SKM-1 treated with dmso at 0.1 percent for 144 hours (cell line): ENCODE data around the gene CCDC185.
A peak's percentile ranks its signal among the peaks of the same experiment; 100 is the strongest.

ENCODE experiments used
- DNase-seq: peaks from one replicate; lab custom pipeline; 2025; ENCODE audit not compliant: unreplicated experiment; lab: John Stamatoyannopoulos, UW

CCDC185 gene

DNA sequence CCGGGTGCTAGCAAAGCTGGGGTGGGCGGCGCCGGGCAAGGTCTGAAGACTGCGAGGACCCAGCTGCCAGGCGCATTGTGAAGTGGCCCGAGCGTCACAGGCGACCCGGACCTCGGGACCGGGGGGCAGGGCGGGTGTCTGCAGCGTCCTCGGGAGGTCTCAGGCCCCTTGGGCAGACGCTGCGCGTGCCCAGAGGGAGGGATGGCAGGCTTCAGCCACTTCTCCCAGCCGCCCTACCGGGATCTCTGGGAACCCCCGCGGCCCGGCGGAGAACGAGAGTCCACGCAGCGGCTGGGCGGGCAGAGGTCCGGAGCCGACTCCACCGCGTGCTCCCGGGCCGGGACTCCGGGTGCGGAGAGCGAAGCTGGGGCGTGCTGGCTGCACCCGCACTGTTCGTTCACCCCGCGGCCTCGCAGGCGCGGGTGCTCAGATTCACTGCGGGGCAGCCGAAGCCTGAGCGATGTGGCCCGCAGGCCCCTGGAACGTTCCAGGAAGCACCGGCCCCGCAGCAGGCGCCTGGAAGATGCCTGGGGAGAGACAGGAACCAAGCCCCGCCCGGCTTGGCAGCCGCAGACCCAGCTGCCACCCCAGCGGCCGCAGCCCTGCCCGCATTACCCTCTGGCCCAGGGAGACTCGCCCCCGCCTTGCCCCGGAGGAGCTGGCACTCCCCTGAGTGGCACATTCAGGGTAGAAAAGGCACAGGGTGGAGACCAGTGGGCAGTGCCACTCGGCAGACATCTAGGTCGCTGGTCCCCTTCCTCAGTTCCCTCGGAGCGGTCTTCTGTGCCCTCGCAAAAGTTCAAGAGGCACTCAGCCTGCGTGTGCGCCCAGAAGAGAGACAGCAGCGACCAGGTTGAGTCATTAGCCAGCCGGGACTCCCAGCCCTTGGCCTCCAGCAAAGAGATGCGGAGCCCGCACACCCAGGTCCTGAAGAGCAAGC, at the start of gene CCDC185:
Gene CCDC185 (plus strand): TSS at position 141 of the 940 bp plus-strand sequence. CDS start 61 bp downstream, at position 202.
- no peak for DNase-seq

DNA sequence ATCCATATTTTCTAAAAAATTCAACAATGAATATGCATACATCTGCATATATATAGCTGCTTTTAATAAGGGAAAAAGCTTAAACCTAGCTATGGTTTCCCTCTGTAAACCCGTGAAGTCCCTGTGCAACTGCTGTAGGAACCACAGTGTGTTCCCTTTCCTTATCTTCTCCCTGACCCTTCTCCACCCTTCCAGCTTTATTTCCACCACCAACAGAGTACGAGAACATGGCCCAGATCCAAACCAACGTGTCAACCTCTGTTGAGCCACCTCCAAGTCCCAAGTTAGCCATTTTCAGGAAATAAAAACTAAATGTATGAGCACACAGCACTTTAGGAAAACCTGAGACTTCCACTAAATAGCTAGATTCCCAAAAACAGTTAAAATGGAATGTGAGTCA, 49.5 kb upstream of the CCDC185 start:
- DNase-seq: no peak

DNA sequence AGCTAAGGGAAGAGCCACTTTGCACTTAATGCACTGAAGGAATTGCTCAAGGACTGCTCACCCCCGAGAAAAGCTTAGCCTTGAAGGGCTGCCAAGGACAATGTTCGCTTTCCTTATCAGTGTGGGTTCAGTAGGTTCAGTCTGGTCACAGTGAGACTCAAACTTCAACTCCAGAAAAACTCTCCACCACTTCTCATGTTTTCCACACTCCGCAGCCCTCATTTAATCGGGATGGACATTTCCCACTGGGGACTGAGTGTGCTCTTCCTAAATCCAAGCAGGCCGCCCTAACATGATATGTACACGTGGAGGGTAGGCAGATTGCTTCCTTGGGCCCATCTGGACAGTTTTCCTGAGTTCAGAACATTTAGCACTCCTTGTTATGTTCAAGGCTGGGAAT, 48.7 kb upstream of the CCDC185 start:
- no peak for DNase-seq

DNA sequence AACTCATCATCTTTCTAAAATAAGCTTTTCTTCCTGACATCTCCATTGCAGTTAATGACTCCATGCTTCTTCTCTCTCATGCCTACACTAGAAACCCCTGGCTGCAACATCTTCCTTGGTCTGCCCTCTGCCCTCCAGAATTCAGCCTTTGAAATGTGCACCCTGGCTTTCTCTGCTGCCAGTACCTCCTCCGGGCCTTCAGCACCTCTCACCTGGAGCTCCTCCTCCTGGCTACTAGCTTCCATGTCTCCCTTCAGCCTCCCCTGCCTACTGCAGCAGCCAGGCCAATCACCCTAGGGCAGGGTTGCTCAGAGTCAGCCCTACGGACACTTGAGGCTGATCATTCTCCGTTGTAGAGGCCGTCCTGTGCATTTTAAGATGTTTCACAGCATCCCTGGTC, 47.5 kb upstream of the CCDC185 start:
- DNase-seq: no peak

DNA sequence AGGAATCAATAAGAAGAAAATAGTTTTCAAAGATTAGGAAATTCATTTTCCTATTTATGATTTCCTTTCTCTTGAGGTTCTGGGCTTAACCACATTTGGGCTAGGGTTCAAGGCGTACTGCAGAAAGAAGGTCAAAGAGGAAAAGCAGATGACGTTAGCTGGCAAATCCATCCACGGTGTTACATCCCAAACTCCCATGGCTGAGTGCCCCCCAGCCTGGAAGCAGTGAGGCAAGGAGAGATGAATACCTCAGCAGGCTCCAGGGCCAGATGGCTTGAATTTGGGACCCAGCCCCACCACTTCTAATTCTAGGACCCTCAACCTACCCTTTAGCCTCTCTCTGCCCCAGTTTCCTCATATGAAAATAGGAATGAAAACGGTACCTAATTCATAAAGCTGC, 46.9 kb upstream of the CCDC185 start:
- no peak for DNase-seq

DNA sequence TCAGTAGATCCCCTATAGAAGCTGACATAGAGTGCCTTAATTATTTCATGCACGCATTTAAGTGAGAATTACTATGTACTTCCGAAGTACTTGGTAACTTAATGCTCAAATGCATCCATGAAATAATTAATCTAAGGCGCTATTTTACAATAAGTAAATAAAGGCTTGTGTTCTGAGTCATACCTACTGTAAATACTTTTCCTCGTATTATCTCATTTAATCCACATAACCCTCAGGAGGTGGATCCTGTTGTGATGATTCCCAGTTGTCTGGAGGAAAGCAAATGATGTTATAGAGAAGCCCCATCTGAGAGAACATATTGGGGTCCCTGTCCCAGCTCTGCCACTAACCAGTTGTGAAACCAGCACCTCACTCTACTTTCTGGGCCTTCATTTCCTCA, 45.6 kb upstream of the CCDC185 start:
- DNase-seq: no peak

DNA sequence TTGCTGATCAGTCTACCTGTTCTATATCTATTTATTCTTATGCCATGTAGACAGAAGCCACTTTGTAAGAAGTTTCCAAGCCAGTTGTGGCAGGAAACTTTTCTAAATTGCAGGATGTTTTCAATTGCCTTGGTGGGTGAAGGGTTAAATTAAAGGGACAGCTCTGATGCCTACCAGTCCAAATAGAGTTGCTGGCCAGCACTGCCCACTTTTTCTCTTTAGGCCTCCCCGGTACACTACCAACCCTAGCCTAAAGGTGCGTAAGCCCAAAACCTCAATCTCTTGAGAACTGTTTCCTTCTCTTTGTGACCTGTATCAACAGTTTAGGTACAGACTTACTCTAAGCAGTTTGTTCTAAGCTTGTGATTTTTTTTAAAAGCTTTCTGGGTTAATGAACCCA, 44.8 kb upstream of the CCDC185 start:
- DNase-seq: no peak

DNA sequence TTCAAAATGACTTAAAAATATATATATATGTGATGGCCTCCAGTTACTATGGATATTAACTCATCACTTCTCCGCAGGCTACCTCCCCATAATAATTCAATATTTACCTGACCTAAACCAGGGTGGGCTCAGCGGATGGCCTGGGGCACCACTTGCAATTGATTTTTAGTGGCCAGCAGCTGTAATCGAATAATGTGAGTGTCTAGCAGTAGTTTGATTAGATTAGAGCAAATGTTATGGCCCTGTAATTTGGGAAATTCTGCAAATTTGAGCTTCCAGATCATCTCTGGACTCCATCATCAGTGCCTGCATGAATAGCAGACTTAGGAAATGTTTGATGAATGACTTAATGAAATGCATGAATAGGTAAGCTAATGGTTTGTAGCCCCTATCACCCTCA, 44.0 kb upstream of the CCDC185 start:
- no peak for DNase-seq

DNA sequence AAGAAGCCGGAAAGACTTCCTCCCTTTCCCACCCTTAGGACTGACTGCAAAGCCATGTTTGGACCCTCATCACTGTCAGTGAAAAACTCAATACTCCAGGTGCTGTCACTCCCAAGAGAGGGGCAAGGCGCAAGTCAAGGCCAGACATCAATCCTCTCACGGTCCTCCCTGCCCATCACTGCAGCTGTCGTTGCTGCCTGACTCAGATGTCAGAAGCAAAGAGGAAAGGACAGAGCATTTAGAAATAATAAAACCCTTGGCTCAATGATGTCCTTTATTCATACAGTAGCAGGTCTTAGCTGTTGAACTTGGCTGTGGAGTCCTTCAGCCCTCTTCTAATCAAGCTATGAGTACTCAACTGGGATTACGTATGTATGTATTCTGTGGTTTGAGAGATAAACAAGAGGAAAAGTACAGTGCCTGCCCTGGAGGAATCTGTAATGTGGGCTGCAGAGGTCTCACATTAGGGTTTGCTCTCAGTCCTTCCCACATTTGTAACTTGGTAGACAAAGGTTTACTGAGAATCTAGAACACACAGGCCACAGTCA, 42.8 kb upstream of the CCDC185 start:
- no peak for DNase-seq

DNA sequence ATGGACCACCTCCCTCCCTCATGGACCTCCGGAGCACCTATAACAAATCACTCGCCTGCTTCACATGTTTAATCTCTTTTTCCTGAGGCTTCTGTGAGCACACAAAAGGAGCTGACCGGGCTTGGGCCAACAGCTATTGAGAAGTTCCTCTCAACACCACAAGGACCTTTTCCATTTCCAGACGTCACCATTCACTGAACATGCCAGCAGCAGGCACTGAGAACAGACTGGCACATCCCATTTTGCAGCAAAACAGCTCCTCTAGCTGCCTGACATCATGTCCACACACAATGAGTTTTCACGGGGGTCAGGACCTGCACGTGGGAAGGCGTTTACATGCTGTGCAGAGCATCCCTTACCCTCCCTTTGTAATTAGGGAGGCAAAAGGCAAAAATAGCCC, 40.3 kb upstream of the CCDC185 start:
- no peak for DNase-seq

DNA sequence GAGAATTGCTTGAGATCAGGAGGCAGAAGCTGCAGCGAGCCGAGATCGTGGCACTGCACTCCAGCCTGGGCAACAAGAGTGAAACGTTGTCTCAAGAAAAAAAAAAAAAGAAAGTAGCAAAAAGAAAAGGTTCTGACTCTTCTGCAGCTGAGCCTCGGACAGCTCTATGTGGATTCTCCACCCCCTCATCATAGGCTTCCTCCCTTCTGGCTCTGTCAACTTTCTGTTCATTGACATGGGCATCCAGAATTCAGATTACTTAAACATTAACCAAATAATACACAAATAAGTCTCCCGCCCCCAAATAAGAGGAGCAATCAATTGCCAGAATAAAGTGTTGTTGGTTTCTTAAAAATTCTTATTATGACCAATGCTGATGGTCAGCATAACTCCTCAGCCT, 39.3 kb upstream of the CCDC185 start:
- DNase-seq: no peak

DNA sequence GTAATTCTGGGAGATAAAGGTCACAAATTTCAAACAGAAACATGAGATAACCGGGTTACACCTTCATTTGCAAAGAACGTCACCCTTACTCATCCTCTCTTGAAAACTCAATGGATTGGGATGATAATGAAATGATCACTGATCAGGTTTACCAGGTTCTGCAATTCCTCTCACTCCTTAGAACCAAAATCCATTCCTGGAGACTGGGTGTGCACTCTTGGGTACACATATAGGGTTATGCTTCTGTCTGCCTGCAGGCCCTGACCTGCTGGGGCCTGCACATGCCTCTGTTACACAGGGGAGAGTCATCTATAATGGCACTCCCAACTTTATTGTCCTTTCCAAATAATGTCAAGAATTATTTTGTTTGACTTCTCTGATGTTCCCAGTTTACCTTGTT, 37.5 kb upstream of the CCDC185 start:
- DNase-seq: no peak

DNA sequence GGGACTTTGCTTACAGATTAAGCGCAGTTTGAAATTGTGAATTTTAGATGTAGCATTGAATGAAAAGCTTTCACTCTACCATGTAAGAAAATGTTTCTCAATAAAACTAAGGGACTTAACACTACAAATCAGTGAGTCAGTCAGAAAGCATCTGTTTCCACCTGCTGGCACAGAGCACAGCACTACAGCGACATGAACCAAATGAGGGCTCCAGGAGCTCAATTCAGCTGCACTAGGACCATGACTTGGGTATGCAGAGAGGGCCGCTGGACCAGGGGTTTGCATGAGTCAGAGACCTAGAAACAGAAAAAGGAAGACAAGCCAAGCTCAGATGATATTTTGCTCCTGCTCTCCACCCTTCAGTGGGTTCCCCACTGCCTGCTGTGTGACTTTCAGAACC, 34.4 kb upstream of the CCDC185 start:
- no peak for DNase-seq

DNA sequence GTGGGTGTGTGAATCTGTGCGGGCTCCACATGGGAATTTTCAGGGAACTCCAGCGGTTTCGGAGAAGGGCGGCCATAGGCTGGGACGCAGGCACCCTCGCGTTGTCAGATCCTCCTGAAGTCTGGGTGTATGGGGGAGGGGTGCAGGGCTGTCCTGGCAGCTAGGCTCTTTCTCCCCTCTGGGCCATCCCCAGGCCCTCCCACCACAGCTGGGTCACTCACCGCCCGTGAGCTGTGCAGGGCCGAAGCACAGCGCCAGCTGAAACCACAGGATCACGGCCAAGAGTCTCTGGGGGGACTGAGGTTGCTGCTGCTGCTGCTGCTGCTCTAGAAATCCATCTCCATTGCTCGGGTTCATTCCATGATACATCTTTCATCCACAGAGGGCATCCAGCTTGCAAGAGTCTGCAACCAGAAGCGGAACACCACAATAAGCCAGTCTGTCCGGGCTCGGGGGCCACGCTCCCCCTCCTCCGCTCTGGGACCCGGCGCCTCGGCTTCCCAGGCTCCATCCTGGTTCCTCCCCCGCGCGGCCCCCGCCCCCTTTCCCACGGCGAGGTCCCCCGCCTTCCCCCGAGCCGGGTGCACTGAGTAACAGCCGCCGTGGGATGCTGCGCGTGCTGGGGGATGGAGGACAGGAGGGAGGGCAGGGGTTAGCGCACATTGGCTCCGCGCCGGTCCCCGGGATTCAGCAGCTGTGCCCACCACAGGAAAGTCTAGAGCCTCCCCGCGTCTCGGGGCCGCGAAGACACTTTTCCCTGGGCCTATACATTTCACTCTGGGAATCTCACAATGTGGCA, 30.0 kb upstream of the CCDC185 start:
- DNase-seq: no peak

DNA sequence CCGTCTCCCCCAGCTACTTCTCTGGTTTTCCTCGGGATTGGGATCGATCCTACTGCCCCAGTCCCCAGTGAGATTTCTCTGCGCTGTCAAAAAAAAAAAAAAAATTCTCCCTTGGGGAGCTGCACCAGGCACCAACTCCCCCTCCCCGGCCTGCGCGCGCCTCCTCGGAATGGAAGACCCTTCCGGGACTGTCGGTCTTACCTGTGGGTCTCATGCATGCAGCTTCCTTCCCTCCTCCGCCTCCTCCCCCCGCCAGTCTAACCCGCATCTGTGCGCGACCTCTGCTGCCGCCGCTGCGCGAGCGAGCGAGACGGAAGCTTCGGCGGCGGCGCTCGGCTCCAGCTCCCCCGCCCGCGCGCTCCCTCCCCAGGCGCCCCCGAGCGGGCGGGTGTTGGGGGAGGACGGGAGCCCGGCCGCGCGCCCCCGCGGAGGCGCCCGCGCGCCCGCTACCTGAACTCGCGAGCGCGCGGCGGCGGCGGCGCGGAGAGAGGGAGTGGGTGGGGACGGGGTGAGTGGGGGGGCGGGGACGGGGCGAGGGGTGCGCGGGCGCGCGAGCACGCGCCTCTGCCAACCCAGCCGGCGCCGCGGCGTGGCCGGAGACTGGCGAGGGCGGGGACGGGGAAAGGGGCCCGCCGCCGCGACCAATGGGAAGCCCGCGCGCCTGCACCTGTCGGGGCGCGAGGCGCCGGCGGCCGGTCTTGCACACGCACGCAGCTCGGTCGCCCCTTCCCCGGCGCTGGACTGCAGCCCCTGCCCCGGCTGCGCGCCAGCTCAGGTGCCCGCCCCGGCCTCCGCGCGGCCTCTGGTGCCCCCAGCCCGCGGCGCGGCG, 29.1 kb upstream of the CCDC185 start, which contains the start of gene SUSD4:
Gene SUSD4 (minus strand): TSS at position 321 of the 829 bp plus-strand sequence. CDS start 751 bp downstream, outside the sequence.
- peak; percentile 37 for DNase-seq

DNA sequence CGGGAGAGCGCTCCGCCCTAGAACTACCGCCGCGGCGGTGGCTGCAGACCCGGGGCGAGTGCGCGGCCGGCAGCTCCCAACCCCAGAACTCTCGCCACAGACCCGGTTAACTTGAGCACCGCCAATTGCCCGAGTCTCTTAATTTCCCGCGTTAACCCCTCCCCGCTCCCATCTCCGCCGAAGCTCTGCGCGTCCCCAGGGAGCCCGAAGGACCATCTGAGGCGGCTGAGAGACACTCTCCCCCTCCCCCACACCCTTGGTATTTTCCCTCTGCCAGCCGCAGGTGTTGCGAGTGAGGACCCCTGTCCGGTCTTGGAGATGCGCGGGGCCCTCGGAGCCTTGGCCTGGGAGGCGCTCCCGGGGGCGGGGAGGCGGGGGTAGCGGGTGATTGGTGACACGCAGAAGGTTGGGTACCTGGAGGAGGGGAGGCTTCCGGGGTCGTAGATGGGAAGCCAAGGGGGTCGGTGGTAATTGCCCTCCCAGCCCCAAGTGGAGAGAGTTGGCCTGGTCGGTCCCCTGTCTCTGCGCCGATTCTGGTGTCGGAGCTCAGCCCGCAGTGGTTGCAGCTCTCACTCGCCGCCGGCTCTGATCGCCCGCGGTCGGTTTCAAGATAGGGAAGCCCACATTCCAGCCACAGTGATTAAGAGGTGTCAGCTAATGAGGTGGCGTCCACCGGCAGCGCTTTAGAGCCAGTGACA, 28.4 kb upstream of the CCDC185 start:
- no peak for DNase-seq

DNA sequence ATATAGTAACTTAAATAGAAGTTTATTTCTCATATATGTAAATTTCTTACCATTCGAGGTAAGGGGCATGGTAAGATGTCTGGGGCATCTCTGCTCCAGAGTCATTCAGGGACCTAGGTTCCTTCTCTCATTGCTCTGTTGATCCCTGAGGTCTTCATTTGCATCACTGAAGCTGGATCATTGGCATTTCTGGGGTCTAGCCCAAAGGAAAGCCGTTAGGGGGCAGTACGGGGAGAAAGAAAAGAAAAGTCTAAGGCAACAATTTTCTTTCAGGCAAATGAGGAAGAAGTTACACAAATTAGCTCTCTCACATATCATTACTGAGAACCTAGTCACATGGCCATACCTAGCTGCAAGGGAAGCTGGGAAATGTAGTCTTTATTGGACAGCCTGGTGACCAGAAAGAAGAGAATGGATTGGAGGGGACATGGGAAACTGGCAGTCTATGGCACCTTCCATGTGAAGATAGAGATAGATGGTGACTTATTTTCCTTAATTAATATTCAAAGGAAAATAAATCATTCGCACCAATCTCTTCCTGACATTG, 19.1 kb upstream of the CCDC185 start:
- no peak for DNase-seq

DNA sequence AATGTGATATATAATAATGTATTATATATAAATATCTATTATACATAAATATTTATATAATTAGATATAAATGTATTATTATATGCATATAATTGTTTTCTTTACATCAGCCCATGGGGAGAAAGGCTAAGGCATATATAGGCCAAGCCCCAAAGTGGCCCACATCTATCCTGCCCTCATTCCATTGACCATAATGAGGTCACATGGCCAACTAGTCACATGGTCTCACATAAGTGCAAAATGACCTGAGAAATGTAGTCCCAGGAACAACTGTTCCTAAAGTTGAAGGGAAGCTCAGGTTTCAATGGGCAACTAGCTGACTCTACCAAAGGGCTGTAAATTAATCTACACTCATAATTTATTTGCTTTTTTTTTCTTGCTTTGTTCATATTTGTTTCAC, 14.5 kb upstream of the CCDC185 start:
- DNase-seq: no peak

DNA sequence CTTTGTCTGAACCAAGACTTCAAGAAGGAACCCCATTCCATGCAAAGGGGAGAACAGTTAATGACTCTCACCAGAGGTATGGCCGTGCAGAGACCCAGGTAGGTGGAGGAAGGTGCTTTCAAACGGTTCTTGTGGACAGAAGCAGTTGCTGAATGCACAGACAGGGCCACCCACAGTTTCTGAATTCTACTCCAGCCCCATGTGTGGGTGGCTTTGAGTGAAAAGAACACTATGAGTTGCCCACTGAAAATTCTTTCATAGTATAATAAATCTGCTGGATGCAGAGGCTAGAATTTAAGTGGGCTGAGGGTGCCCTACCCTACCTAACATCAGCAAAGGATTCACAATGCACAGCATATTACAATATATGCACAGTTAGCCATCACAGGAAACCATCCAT, 7.2 kb upstream of the CCDC185 start:
- no peak for DNase-seq

DNA sequence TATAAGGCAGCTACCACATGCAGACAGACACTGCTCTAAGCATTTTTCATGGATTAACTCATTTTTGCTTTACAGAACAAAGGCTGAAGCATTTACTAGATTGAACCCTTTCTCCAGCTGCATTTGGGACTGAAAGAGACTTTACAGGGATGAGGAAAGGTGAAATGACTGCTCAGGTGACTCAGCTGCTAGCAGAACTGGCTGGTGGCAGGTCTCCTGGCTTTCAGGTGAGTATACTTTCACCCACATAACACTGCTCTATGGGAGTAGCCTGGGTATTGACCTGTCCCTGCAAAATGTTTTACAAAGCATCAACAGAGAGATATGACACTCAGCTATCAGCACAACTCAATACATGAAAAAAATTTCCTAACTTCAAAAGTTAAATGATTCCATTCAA, 2.6 kb upstream of the CCDC185 start:
- DNase-seq: no peak
